HG03457 (cell line): ENCODE data around the gene C19orf38.

Experiments used
- ATAC-seq: cut with Tn5 transposase; IDR thresholded peaks from one replicate; pipeline ENCODE4 v1.9.1; 2021; ENCODE audit warnings: moderate number of reproducible peaks; ENCODE audit not compliant: unreplicated experiment

The C19orf38 gene

GRCh38 chr19:10899151-10899653 lies 51.0 kb downstream of the C19orf38 start:
- ATAC-seq = no peak

- no peak for ATAC-seq
Measured at GRCh38 chr19:10907925-10908324, 59.7 kb downstream of the C19orf38 start.

GRCh38 chr19:10908380-10908960 lies 60.3 kb downstream of the C19orf38 start:
- ATAC-seq = no peak

GRCh38 chr19:10911579-10912363 lies 63.6 kb downstream of the C19orf38 start:
- ATAC-seq = no peak

DNA sequence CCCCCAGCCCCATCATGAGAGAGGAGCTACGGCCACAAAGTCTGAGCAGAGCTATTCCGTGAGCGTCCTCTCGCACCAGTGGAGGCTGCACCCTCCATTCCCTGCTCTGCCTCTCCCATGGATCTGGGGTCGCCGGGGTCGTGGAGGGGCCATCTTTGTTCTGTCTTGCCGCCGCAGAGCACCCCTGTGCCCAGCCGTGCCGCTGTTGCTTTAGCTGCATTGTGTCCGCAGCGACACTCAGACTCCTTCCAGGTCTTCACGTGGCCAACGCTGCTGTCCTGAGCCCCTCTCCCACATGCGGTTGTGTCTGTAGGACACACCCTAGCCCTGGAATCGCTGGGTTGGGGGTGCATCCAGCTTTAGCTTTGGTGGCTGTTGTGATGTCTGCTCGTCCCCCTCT lies 64.4 kb downstream of the C19orf38 start:
- ATAC-seq = no peak

GRCh38 chr19:10913716-10914340 lies 65.6 kb downstream of the C19orf38 start:
- no peak for ATAC-seq

GRCh38 chr19:10915130-10916091 lies 67.2 kb downstream of the C19orf38 start:
- ATAC-seq = no peak

DNA sequence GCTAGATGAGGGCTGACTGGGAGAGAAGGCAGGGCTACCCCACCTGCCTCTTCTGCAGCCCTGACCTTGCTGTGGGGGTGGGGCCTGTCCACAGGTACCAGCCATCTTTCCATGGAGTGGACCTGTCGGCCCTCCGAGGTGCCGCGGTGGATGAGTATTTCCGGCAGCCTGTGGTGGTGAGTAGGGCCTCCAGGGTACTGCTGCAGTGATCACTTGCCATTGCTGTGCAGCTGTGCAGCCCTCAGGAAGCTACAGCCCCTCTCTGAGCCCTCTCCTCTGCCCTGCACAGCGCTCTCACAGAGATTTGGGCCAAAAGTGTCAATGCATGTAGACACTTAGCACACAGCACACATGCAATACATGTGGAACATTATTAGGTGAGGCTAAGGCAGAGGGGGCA lies 68.4 kb downstream of the C19orf38 start:
- ATAC-seq = no peak

DNA sequence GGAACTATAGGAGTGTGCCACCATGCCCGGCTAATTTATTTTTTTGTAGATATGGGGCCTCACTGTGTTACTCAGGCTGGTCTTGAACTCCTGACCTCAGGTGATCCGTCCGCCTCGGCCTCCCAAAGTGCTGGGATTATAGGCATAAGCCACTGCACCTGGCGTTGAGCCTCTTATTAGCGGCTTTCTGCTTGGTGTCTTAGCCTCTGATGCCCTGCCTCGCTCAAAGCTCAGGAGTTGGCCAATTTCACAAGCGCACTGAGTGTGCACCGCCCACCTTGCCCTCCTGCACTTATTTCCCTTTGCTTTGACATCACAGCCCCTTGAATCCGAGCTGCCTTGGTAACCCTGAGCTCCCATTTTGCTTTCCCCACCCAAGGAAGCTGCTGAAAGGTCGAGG lies 70.1 kb downstream of the C19orf38 start:
- ATAC-seq = no peak
